BJ (cell line): ENCODE data around the gene ZFYVE21. TPM values are rescaled to one million over a fixed set of nuclear protein-coding genes. Genes with fewer than 3 reads are reported as not detected.

Experiments used
- CTCF ChIA-PET: fragments of 350-600 bp; formaldehyde crosslinking; extraction: SDS; loops from one replicate; lab custom pipeline; 2021; ENCODE audit warnings: antibody characterized with exemption, inconsistent platforms; lab: Yijun Ruan, JAX
- POLR2A ChIA-PET: fragments of 300-600 bp; sonication (Branson Sonifier 250); formaldehyde crosslinking; extraction: SDS; loops from one replicate; lab custom pipeline; 2021; ENCODE audit warnings: antibody characterized with exemption; lab: Charles Lee
- DNase-seq: peaks from one replicate; pipeline ENCODE4 v3.0.0-alpha.2; 2011; ENCODE audit warnings: low read depth
- H3K27me3 ChIP-seq: 2 replicates; pipeline ENCODE4 v1.6.0; 2011; ENCODE audit warnings: low read length; ENCODE audit not compliant: control insufficient read depth, insufficient read depth
- H3K36me3 ChIP-seq: 2 replicates; pipeline ENCODE4 v1.5.1; 2011; ENCODE audit warnings: low read length; ENCODE audit not compliant: control insufficient read depth, insufficient read depth
- H3K4me3 ChIP-seq: 2 replicates; pipeline ENCODE4 v1.5.1; 2011; ENCODE audit warnings: low read depth, mild to moderate bottlenecking, control low read depth, low read length
- CTCF ChIP-seq: IDR thresholded peaks from 2 replicates; pipeline ENCODE4 v1.5.1; 2011; ENCODE audit warnings: low read depth, mild to moderate bottlenecking, control low read depth, inconsistent platforms, low read length, moderate library complexity; ENCODE audit not compliant: insufficient read depth
- polyA plus RNA-seq: library from polyadenylated mRNA; depleted of rRNA; stranded (reverse); fragments of >200 nt; gene quantifications from 2 replicates; pipeline ENCODE4 v1.2.3, GENCODE V29; 2011

The ZFYVE21 gene
- polyA plus RNA-seq, 1 experiment, result 84.0 TPM

- TF ChIP-seq CTCF, result no peak
- ChIA-PET POLR2A (no interaction called here), CTCF (no interaction called here)
- no peak overlapping the region for H3K4me3 ChIP-seq
- H3K27me3 ChIP-seq, result no peaks in the 10 kb centered on the region
- no peak for DNase-seq
- H3K36me3 ChIP-seq, result no peaks in the 10 kb centered on the region; the same call in 1 of the 2 replicates
Measured at GRCh38 chr14:103762541-103762940, 46.9 kb downstream of the ZFYVE21 start.

GRCh38 chr14:103763730-103764488, 48.3 kb downstream of the ZFYVE21 start:
- H3K27me3 ChIP-seq, result no peaks in the 10 kb centered on the region
- no peak overlapping the region for H3K4me3 ChIP-seq
- TF ChIP-seq CTCF, result no peak
- ChIA-PET POLR2A (no interaction called here), CTCF (interaction anchor here (1.6 to 2.6 kb wide), 2 partner anchors 12 to 45 kb away, joined by 4 to 6 read pairs; no protein-coding TSS in a partner anchor)
- H3K36me3 ChIP-seq, result no peaks in the 10 kb centered on the region; the same call in 1 of the 2 replicates
- no peak for DNase-seq

GRCh38 chr14:103765526-103765925, 49.9 kb downstream of the ZFYVE21 start:
- ChIA-PET POLR2A (no interaction called here), CTCF (interaction anchor here (1.6 to 2.6 kb wide), 2 partner anchors 10 to 43 kb away, joined by 4 to 6 read pairs; no protein-coding TSS in a partner anchor)
- H3K27me3 ChIP-seq, result no peaks in the 10 kb centered on the region
- TF ChIP-seq CTCF, result no peak
- DNase-seq, result no peak
- no peaks in the 10 kb centered on the region; the same call in 1 of the 2 replicates for H3K36me3 ChIP-seq
- no peak overlapping the region for H3K4me3 ChIP-seq

- H3K36me3 ChIP-seq, result no peaks in the 10 kb centered on the region; the same call in 1 of the 2 replicates
- no peak overlapping the region for H3K4me3 ChIP-seq
- no peak for DNase-seq
- TF ChIP-seq CTCF, result no peak
- no peaks in the 10 kb centered on the region for H3K27me3 ChIP-seq
- ChIA-PET CTCF (no interaction called here), POLR2A (no interaction called here)
Measured at GRCh38 chr14:103767336-103767894, 51.8 kb downstream of the ZFYVE21 start.

GRCh38 chr14:103770500-103770899, 54.9 kb downstream of the ZFYVE21 start:
- CTCF ChIA-PET, result interaction anchor here (1.2 kb wide), 1 partner anchor 10 kb away, joined by 3 read pairs; no protein-coding TSS in a partner anchor
- H3K27me3 ChIP-seq, result no peaks in the 10 kb centered on the region
- H3K36me3 ChIP-seq, result no peaks in the 10 kb centered on the region; the same call in 1 of the 2 replicates
- no peak overlapping the region for H3K4me3 ChIP-seq
- TF ChIP-seq CTCF, result no peak
- DNase-seq, result no peak
- POLR2A ChIA-PET, result no interaction called here
